Esophagus muscularis mucosa (tissue), 4 donors: ENCODE data around the gene PAX1. TPM values are rescaled to one million over a fixed set of nuclear protein-coding genes. Genes with fewer than 3 reads are reported as not detected.

ENCODE experiments used
- DNase-seq: peaks from one replicate; pipeline ENCODE4 v3.0.0-alpha.2; 2017; ENCODE audit errors: extremely low spot score
- H3K27ac ChIP-seq, 4 donors: fragments of 200-600 bp; sonication (generic); replicated peaks in 1 of 4; 1 replicate in 3 of 4; 2 replicates in 1 of 4; pipeline ENCODE4 v1.5.1; 2016 to 2019; ENCODE audit warnings: mild to moderate bottlenecking in 1 of 4
- H3K27me3 ChIP-seq, 4 donors: fragments of 200-600 bp; sonication (generic); one replicate each; pipeline versions ENCODE4 v1.5.1 to v1.6.0; 2016 to 2019
- H3K36me3 ChIP-seq, 4 donors: fragments of 200-600 bp; sonication (generic); one replicate each; pipeline ENCODE4 v1.5.1; 2016 to 2019
- H3K4me1 ChIP-seq, 4 donors: fragments of 200-600 bp; sonication (generic); one replicate each; pipeline ENCODE4 v1.5.1; 2016 to 2019
- H3K4me3 ChIP-seq, 4 donors: fragments of 200-600 bp; sonication (generic); 1 replicate in 2 of 4; 2 replicates in 2 of 4; pipeline ENCODE4 v1.5.1; 2016 to 2019; ENCODE audit warnings: mild to moderate bottlenecking in 4 of 4, moderate library complexity in 1 of 4
- H3K9me3 ChIP-seq, 4 donors: fragments of 200-600 bp; sonication (generic); 1 replicate in 3 of 4; 2 replicates in 1 of 4; pipeline ENCODE4 v1.5.1; 2016 to 2019
- EP300 ChIP-seq: sonication (generic); formaldehyde crosslinking; IDR thresholded peaks from one replicate; pipeline ENCODE4 v1.6.1; 2017; ENCODE audit warnings: antibody characterized with exemption
- POLR2A ChIP-seq: fragments of 450-650 bp; IDR thresholded peaks from one replicate; pipeline ENCODE4 v1.6.1; 2017; ENCODE audit warnings: antibody characterized with exemption, moderate library complexity, mild to moderate bottlenecking, low read depth
- POLR2AphosphoS5 ChIP-seq, 2 donors: sonication (generic); formaldehyde crosslinking; IDR thresholded peaks; one replicate each; pipeline ENCODE4 v1.6.1; 2017; ENCODE audit warnings: antibody characterized with exemption in 2 of 2
- WGBS: methylation state at CpG from one replicate; pipeline ENCODE4 v1.1.5; 2018; 5-methylcytosine and 5-hydroxymethylcytosine counted together
- intact Hi-C: fragments of 100-400 bp; cut with DNase I; formaldehyde crosslinking; loops from one replicate; pipeline ENCODE4 v1.15.1; 2023
- total RNA-seq, 4 donors: library from RNA; depleted of rRNA; stranded (reverse); fragments of >200 nt; gene quantifications; one replicate each; pipeline versions ENCODE4 v1.1.0 to v1.2.1, GENCODE V29; 2016
- TF ChIP-seq, protein P1 (sequence below), 3 experiments: fragments of 200-600 bp in 2 of 3; fragments of 450-650 bp in 1 of 3; sonication (generic) in 2 of 3; IDR thresholded peaks; one replicate each; pipeline ENCODE4 v1.5.1; 2017 to 2019; ENCODE audit warnings: antibody characterized with exemption in 3 of 3, mild to moderate bottlenecking in 2 of 3, moderate library complexity in 1 of 3

Gene PAX1
- total RNA-seq, 4 donors from 2014 or later, result not detected

DNA sequence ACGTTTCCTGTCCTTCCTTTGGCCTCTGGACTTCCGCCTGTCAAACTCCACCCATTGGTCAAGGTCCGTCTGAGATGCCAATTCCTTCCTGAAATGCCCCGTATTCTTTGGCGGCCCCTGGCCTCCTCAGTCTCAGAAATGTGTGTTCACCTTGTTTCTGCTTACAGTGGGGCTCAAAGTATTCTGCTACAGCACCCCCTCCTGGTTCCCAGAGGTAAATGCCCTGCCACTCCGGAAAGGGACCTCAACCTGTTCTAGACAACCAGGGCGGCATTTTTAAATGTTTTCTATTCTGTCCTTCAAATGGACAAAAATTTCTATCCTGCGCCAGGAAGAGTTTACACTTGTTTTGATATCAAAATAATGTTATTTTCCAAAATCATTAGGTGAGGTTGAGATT is 12.1 kb upstream of the PAX1 start:
- Histone ChIP-seq H3K27ac (no peak overlapping the region), H3K4me3 (no peak overlapping the region), H3K36me3 (no peaks in the 10 kb centered on the region), H3K4me1 (no peaks in the 10 kb centered on the region), H3K9me3 (no peaks in the 10 kb centered on the region), H3K27me3 (peaks cover 0 to 67% (median 0%) of the 10 kb centered on the region in 4 donors)
- intact Hi-C loops, result no loop called here
- no peak for TF ChIP-seq POLR2A
- TF ChIP-seq, protein P1, sequence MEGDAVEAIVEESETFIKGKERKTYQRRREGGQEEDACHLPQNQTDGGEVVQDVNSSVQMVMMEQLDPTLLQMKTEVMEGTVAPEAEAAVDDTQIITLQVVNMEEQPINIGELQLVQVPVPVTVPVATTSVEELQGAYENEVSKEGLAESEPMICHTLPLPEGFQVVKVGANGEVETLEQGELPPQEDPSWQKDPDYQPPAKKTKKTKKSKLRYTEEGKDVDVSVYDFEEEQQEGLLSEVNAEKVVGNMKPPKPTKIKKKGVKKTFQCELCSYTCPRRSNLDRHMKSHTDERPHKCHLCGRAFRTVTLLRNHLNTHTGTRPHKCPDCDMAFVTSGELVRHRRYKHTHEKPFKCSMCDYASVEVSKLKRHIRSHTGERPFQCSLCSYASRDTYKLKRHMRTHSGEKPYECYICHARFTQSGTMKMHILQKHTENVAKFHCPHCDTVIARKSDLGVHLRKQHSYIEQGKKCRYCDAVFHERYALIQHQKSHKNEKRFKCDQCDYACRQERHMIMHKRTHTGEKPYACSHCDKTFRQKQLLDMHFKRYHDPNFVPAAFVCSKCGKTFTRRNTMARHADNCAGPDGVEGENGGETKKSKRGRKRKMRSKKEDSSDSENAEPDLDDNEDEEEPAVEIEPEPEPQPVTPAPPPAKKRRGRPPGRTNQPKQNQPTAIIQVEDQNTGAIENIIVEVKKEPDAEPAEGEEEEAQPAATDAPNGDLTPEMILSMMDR (IDR thresholded peaks at IDR 0.05), result peak in 1 of 3 experiments; percentile 10
- no peak for TF ChIP-seq EP300
- WGBS, result 31% methylated on average over 8 of the region's 8 CpGs
- DNase-seq, result no peak

DNA sequence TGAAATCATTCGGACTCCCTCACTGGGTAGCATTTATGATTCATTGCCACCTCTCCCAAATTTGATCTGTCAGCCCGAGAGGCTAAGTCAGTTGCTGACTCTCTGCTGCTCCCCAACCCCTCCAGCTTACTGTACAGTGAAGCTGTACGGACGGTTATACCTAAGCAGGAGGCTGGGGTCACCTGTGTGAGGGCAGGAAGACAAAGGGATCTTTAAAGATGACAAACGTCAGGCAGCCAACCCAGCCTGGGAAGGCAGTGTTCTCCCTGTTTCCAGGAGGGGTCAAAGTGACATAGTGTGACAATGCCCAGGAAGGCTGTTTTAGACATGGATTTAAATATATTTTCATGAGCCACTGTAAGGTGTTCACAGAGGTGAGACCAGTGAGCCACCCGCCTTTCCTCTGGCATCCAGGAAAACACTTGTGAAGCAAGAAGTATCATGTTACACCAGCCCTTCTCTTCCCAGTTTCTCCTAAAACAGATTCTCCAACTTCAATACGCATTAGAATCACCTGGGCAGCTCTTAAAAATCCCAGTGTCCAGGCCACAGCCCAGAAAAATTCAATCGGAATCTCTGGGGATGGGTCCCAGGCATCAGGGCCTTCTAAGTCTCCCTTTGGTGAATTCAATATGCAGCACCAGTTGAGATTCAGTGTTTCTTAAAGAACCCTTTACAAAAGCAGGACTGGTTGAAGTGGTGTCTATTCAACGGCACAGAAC is 6.8 kb upstream of the PAX1 start:
- WGBS, result 32% methylated on average over 9 of the region's 9 CpGs
- H3K9me3 ChIP-seq, result no peaks in the 10 kb centered on the region
- TF ChIP-seq, protein P1 (IDR thresholded peaks at IDR 0.05), result no peak
- TF ChIP-seq EP300, result no peak
- TF ChIP-seq POLR2A, result no peak
- TF ChIP-seq POLR2AphosphoS5 (IDR thresholded peaks at IDR 0.05), result no peak
- no peak overlapping the region for H3K27ac ChIP-seq
- intact Hi-C loops, result no loop called here
- H3K36me3 ChIP-seq, result no peaks in the 10 kb centered on the region
- H3K27me3 ChIP-seq, result peaks cover 0 to 95% (median 15%) of the 10 kb centered on the region in 4 donors
- no peak overlapping the region for H3K4me3 ChIP-seq
- no peak for DNase-seq
- H3K4me1 ChIP-seq, result peaks cover 9 to 23% (median 15%) of the 10 kb centered on the region in 4 donors

DNA sequence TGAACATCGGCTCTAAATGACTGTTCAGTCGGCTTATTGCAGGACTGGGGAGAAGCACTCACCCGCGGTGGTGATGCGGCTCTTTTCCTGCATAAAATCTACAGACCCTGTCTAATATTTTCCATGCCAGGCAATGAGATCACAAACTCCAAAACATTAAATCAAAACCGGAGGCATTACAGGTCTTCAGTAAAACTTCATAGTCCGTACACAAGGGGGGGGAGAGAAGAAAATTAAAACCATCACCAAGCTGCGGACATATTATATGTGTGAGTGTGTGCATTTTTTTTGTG is 6.3 kb upstream of the PAX1 start:
- intact Hi-C loops, result no loop called here
- DNase-seq, result no peak
- peaks cover 0 to 95% (median 20%) of the 10 kb centered on the region in 4 donors for H3K27me3 ChIP-seq

DNA sequence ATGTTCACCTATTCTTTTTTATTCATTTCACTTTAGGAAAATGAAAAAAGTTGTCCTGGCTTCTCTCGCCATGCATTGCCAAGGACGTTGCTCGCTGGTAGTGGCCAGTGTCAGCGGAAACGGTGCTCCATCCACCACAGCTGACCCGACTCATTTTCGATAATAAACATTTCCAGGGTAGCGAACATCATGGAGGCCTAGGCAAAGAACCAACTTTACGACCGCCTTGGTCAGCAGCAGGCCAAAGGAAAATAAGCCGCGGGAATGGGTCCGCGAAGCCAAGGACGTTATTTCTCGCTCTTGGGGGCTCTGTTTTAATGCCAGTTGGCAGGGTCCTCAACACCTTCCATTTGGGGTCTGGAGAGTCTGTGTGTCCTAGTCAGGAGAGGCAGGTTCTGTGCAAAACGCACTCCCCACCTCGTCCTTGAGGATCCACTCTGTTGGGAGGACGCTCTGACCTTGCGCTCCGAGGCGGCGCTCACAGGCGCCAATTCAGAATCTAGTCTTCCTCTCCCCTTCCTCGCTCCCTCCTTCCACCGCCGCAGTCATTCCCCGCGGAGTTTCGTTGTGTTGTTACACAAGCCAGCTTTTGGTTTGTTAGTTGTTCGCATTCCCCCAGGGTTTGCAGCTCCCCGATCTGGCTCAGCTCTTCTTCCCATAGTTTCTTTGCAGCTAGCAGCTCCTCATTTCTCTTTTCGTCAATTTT is 4.1 kb upstream of the PAX1 start:
- TF ChIP-seq, protein P1 (IDR thresholded peaks at IDR 0.05), result no peak
- TF ChIP-seq POLR2AphosphoS5 (IDR thresholded peaks at IDR 0.05), result no peak
- Histone ChIP-seq H3K4me1 (peaks cover 9 to 39% (median 28%) of the 10 kb centered on the region in 4 donors), H3K4me3 (no peak overlapping the region), H3K27ac (no peak overlapping the region), H3K9me3 (no peaks in the 10 kb centered on the region), H3K36me3 (no peaks in the 10 kb centered on the region), H3K27me3 (peaks cover 0 to 99% (median 31%) of the 10 kb centered on the region in 4 donors)
- 9% methylated on average over 31 of the region's 33 CpGs for WGBS
- DNase-seq, result no peak
- intact Hi-C loops, result loop anchor here (10.0 kb wide), 1 partner anchor 1613 kb away; no protein-coding TSS in a partner anchor

More for the DNA sequence above, 6.3 kb upstream of the PAX1 start:
- Histone ChIP-seq H3K27ac (no peak overlapping the region), H3K9me3 (no peaks in the 10 kb centered on the region), H3K36me3 (no peaks in the 10 kb centered on the region), H3K4me1 (peaks cover 9 to 25% (median 15%) of the 10 kb centered on the region in 4 donors), H3K4me3 (no peak overlapping the region)
- TF ChIP-seq, protein P1 (IDR thresholded peaks at IDR 0.05), result no peak
- TF ChIP-seq POLR2AphosphoS5 (IDR thresholded peaks at IDR 0.05) (no peak), EP300 (no peak), POLR2A (no peak)
- WGBS, result 51% methylated on average over 8 of the region's 8 CpGs
